ENCODE results near the gene MUC20.
"Not testable (repeated sequence)": the region's sequence is repeated elsewhere in the genome, so short reads cannot be mapped to it uniquely, and the experiment has no call there.

GRCh38 chr3:195724363-195724762 lies 3.6 kb downstream of the MUC20 start:
- TF ChIP-seq POLR2A, CTCF (IDR thresholded peaks at IDR 0.05): not testable (repeated sequence)

All from vagina (tissue), 2 donors.